Measurements from ENCODE around the gene TRPT1. TPM values are rescaled to one million over a fixed set of nuclear protein-coding genes. Genes with fewer than 3 reads are reported as not detected.

The TRPT1 gene
- total RNA-seq, 1 experiment from 2014 or later: 58.8 TPM

- peaks cover 12% of the 10 kb centered on the region for H3K36me3 Mint-ChIP-seq
- H3K27me3 Mint-ChIP-seq (ENCODE audit: low read depth): no peaks in the 10 kb centered on the region
- H3K4me3 Mint-ChIP-seq: peak within 1 kb of the TSS; percentile 88
- peak within 1 kb of the TSS; percentile 100 for H3K27ac Mint-ChIP-seq
- peaks cover 30% of the 10 kb centered on the region for H3K4me1 Mint-ChIP-seq
- peak; percentile 57 for ATAC-seq
- 0 out of 2 replicates have a peak, but pooled peaks have one; percentile 17 for TF ChIP-seq HMGA2 (CRISPR knock-in tag; IDR thresholded peaks at IDR 0.05)
- TF ChIP-seq SP1 (CRISPR knock-in tag; conservative IDR thresholded peaks at IDR 0.05): peak; percentile 82
- TF ChIP-seq E2F5 (CRISPR knock-in tag; IDR thresholded peaks at IDR 0.05): peak; percentile 77
- TF ChIP-seq E2F1 (CRISPR knock-in tag; IDR thresholded peaks at IDR 0.05): 0 out of 2 replicates have a peak, but pooled peaks have one; percentile 55
- TF ChIP-seq, protein P1, sequence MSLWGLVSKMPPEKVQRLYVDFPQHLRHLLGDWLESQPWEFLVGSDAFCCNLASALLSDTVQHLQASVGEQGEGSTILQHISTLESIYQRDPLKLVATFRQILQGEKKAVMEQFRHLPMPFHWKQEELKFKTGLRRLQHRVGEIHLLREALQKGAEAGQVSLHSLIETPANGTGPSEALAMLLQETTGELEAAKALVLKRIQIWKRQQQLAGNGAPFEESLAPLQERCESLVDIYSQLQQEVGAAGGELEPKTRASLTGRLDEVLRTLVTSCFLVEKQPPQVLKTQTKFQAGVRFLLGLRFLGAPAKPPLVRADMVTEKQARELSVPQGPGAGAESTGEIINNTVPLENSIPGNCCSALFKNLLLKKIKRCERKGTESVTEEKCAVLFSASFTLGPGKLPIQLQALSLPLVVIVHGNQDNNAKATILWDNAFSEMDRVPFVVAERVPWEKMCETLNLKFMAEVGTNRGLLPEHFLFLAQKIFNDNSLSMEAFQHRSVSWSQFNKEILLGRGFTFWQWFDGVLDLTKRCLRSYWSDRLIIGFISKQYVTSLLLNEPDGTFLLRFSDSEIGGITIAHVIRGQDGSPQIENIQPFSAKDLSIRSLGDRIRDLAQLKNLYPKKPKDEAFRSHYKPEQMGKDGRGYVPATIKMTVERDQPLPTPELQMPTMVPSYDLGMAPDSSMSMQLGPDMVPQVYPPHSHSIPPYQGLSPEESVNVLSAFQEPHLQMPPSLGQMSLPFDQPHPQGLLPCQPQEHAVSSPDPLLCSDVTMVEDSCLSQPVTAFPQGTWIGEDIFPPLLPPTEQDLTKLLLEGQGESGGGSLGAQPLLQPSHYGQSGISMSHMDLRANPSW (CRISPR knock-in tag; conservative IDR thresholded peaks at IDR 0.05; ENCODE audit: low read depth): no peak
- peak; percentile 72 for TF ChIP-seq MAX (CRISPR knock-in tag; IDR thresholded peaks at IDR 0.05)
- no peak for TF ChIP-seq NFE2L1 (CRISPR knock-in tag; IDR thresholded peaks at IDR 0.05)
- TF ChIP-seq, protein P2, sequence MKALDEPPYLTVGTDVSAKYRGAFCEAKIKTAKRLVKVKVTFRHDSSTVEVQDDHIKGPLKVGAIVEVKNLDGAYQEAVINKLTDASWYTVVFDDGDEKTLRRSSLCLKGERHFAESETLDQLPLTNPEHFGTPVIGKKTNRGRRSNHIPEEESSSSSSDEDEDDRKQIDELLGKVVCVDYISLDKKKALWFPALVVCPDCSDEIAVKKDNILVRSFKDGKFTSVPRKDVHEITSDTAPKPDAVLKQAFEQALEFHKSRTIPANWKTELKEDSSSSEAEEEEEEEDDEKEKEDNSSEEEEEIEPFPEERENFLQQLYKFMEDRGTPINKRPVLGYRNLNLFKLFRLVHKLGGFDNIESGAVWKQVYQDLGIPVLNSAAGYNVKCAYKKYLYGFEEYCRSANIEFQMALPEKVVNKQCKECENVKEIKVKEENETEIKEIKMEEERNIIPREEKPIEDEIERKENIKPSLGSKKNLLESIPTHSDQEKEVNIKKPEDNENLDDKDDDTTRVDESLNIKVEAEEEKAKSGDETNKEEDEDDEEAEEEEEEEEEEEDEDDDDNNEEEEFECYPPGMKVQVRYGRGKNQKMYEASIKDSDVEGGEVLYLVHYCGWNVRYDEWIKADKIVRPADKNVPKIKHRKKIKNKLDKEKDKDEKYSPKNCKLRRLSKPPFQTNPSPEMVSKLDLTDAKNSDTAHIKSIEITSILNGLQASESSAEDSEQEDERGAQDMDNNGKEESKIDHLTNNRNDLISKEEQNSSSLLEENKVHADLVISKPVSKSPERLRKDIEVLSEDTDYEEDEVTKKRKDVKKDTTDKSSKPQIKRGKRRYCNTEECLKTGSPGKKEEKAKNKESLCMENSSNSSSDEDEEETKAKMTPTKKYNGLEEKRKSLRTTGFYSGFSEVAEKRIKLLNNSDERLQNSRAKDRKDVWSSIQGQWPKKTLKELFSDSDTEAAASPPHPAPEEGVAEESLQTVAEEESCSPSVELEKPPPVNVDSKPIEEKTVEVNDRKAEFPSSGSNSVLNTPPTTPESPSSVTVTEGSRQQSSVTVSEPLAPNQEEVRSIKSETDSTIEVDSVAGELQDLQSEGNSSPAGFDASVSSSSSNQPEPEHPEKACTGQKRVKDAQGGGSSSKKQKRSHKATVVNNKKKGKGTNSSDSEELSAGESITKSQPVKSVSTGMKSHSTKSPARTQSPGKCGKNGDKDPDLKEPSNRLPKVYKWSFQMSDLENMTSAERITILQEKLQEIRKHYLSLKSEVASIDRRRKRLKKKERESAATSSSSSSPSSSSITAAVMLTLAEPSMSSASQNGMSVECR (CRISPR knock-in tag; IDR thresholded peaks at IDR 0.05; ENCODE audit: borderline replicate concordance): no peak
- peak; percentile 70; the same call in 1 of the 2 replicates for TF ChIP-seq CREB1 (CRISPR knock-in tag; IDR thresholded peaks at IDR 0.05)
- TF ChIP-seq TEAD1 (CRISPR knock-in tag; IDR thresholded peaks at IDR 0.05): peak; percentile 45
- TF ChIP-seq GABPB1 (CRISPR knock-in tag; IDR thresholded peaks at IDR 0.05): peak; percentile 60; the same call in 1 of the 2 replicates
- TF ChIP-seq, protein P3, sequence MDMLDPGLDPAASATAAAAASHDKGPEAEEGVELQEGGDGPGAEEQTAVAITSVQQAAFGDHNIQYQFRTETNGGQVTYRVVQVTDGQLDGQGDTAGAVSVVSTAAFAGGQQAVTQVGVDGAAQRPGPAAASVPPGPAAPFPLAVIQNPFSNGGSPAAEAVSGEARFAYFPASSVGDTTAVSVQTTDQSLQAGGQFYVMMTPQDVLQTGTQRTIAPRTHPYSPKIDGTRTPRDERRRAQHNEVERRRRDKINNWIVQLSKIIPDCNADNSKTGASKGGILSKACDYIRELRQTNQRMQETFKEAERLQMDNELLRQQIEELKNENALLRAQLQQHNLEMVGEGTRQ (CRISPR knock-in tag; IDR thresholded peaks at IDR 0.05): peak; percentile 52
- TF ChIP-seq, protein P4, sequence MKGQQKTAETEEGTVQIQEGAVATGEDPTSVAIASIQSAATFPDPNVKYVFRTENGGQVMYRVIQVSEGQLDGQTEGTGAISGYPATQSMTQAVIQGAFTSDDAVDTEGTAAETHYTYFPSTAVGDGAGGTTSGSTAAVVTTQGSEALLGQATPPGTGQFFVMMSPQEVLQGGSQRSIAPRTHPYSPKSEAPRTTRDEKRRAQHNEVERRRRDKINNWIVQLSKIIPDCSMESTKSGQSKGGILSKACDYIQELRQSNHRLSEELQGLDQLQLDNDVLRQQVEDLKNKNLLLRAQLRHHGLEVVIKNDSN (CRISPR knock-in tag; IDR thresholded peaks at IDR 0.05): peak; percentile 49; the same call in 1 of the 2 replicates
- peak; percentile 79; the same call in 1 of the 2 replicates for TF ChIP-seq SMAD3 (CRISPR knock-in tag; IDR thresholded peaks at IDR 0.05; ENCODE audit: borderline replicate concordance)
- TF ChIP-seq ZNF263 (CRISPR knock-in tag; IDR thresholded peaks at IDR 0.05; ENCODE audit: low read depth): no peak
- TF ChIP-seq NFYB (CRISPR knock-in tag; conservative IDR thresholded peaks at IDR 0.05; ENCODE audit: low read depth): peak; percentile 65
- peak; percentile 95 for TF ChIP-seq CREM (CRISPR knock-in tag; IDR thresholded peaks at IDR 0.05)
- TF ChIP-seq ELF4 (CRISPR knock-in tag; IDR thresholded peaks at IDR 0.05; ENCODE audit: low read depth): no peak
- TF ChIP-seq FOXK1 (CRISPR knock-in tag; IDR thresholded peaks at IDR 0.05): peak; percentile 65; the same call in 1 of the 2 replicates
- TF ChIP-seq JAZF1 (CRISPR knock-in tag; IDR thresholded peaks at IDR 0.05): no peak
- TF ChIP-seq FOXJ3 (CRISPR knock-in tag; IDR thresholded peaks at IDR 0.05; ENCODE audit: borderline replicate concordance): no peak
- TF ChIP-seq, protein P5, sequence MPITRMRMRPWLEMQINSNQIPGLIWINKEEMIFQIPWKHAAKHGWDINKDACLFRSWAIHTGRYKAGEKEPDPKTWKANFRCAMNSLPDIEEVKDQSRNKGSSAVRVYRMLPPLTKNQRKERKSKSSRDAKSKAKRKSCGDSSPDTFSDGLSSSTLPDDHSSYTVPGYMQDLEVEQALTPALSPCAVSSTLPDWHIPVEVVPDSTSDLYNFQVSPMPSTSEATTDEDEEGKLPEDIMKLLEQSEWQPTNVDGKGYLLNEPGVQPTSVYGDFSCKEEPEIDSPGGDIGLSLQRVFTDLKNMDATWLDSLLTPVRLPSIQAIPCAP (CRISPR knock-in tag; IDR thresholded peaks at IDR 0.05): no peak
- TF ChIP-seq MYBL2 (CRISPR knock-in tag; IDR thresholded peaks at IDR 0.05): 0 out of 2 replicates have a peak, but pooled peaks have one; percentile 79
- TF ChIP-seq ZMAT4 (CRISPR knock-in tag; IDR thresholded peaks at IDR 0.05): peak; percentile 71
- POLR2A ChIA-PET: interaction anchor here (0.6 to 1.2 kb wide), 9 partner anchors 9 to 77 kb away, joined by 3 to 9 read pairs (median 4); partner anchors contain the start of genes PRDX5, STIP1 and TRMT112
- no peaks in the 10 kb centered on the region for H3K9me3 Mint-ChIP-seq
- peak; percentile 97 for DNase-seq (ENCODE audit: low spot score)
- CTCF ChIA-PET: interaction anchor here (0.6 to 3.8 kb wide), 15 partner anchors 10 to 321 kb away, joined by 3 to 50 read pairs (median 3); partner anchors contain the start of genes ESRRA, NUDT22, PLCB3 and PRDX5
Observed at GRCh38 chr11:64240435-64241240, 14.7 kb upstream of the TRPT1 start, which contains the start of gene FKBP2. FKBP2 (plus strand) TSS chr11:64241095; CDS start chr11:64242388, 1,293 bp downstream.
